GM23338 (cell line): ENCODE measurements around the gene SH3BP2.

Experiments used
- CREB1 ChIP-seq: fragments of 250-450 bp; sonication (Bioruptor Pico); IDR thresholded peaks from 2 replicates; pipeline ENCODE4 v1.5.0; 2020; ENCODE audit warnings: low read depth, mild to moderate bottlenecking, moderate library complexity
- EZH2 ChIP-seq: fragments of 200-600 bp; sonication (generic); IDR thresholded peaks from one replicate; pipeline ENCODE4 v1.8.0; 2017; ENCODE audit warnings: antibody characterized with exemption, mild to moderate bottlenecking, low read depth; ENCODE audit not compliant: unreplicated experiment
- EZH2phosphoT487 ChIP-seq: fragments of 200-600 bp; sonication (generic); IDR thresholded peaks from one replicate; pipeline ENCODE4 v1.8.1; 2018; ENCODE audit warnings: antibody characterized with exemption; ENCODE audit not compliant: unreplicated experiment
- JUNB ChIP-seq: IDR thresholded peaks from one replicate; pipeline ENCODE4 v1.6.1; 2016; ENCODE audit warnings: antibody characterized with exemption; ENCODE audit not compliant: unreplicated experiment
- NANOG ChIP-seq: IDR thresholded peaks from 2 replicates; pipeline ENCODE4 v1.6.1; 2016; ENCODE audit warnings: antibody characterized with exemption, borderline replicate concordance
- POLR2AphosphoS5 ChIP-seq: IDR thresholded peaks from 2 replicates; pipeline ENCODE4 v1.6.1; 2016; ENCODE audit warnings: antibody characterized with exemption, low read depth
- STAT1 ChIP-seq: IDR thresholded peaks from one replicate; pipeline ENCODE4 v1.6.1; 2016; ENCODE audit warnings: antibody characterized with exemption; ENCODE audit not compliant: unreplicated experiment
- ZNF331 ChIP-seq: fragments of 250-450 bp; sonication (Bioruptor Pico); IDR thresholded peaks from 2 replicates; pipeline ENCODE4 v1.5.0; 2020; ENCODE audit warnings: low read depth, mild to moderate bottlenecking, moderate library complexity
- TF ChIP-seq, protein P1 (sequence below), 2 experiments: fragments of 200-600 bp in 1 of 2; sonication (generic) in 1 of 2; conservative IDR thresholded peaks; 2 replicates each; pipeline versions ENCODE4 v1.5.1 to v1.6.1; 2016 to 2017; ENCODE audit warnings: antibody characterized with exemption in 2 of 2, low read depth in 2 of 2, mild to moderate bottlenecking in 2 of 2, moderate library complexity in 1 of 2
- TF ChIP-seq, protein P2 (sequence below): IDR thresholded peaks from one replicate; pipeline ENCODE4 v1.6.1; 2018; ENCODE audit warnings: antibody characterized with exemption; ENCODE audit not compliant: unreplicated experiment
- TF ChIP-seq, protein P3 (sequence below): fragments of 250-450 bp; sonication (Bioruptor Pico); IDR thresholded peaks from 2 replicates; pipeline ENCODE4 v1.5.0; 2020; ENCODE audit warnings: mild to moderate bottlenecking, moderate library complexity
- TF ChIP-seq, protein P4 (sequence below): IDR thresholded peaks from 2 replicates; pipeline ENCODE4 v1.6.1; 2016; ENCODE audit warnings: antibody characterized with exemption

DNA sequence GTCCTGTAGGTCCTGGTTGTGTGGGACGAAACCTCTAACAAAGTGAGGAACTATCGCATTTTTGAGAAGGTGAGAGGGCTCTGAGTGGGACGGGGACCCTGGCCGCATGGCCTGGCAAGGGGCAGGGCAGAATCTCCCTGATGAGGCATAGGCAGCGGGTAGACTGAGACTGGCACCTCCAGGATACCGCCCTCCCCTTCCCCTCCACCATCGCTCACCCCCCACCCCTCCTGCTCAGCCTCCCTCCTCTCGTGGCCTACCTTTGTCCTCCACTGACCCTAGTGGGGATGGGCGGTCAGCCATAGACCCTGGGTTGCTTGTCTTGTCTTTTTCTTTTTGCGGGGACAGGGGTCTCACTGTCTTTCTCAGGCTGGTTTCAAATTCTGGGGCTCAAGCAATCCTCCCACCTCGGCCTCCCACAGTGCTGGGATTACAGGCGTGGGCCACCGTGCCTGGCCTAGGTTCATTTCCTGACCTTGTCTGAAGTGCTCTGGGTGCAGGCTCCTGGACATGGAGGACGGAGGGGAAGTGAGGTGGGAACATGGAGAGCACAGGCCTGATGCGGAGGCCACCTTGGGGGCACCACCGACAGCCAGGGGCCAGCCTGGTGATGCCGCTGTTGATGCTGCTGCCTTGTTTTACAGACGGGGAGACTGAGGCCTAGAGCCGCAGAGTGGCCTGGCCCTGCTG, 40.2 kb downstream of the SH3BP2 start:
- no peak for TF ChIP-seq EZH2phosphoT487
- TF ChIP-seq, protein P1, sequence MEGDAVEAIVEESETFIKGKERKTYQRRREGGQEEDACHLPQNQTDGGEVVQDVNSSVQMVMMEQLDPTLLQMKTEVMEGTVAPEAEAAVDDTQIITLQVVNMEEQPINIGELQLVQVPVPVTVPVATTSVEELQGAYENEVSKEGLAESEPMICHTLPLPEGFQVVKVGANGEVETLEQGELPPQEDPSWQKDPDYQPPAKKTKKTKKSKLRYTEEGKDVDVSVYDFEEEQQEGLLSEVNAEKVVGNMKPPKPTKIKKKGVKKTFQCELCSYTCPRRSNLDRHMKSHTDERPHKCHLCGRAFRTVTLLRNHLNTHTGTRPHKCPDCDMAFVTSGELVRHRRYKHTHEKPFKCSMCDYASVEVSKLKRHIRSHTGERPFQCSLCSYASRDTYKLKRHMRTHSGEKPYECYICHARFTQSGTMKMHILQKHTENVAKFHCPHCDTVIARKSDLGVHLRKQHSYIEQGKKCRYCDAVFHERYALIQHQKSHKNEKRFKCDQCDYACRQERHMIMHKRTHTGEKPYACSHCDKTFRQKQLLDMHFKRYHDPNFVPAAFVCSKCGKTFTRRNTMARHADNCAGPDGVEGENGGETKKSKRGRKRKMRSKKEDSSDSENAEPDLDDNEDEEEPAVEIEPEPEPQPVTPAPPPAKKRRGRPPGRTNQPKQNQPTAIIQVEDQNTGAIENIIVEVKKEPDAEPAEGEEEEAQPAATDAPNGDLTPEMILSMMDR (conservative IDR thresholded peaks at IDR 0.05; ENCODE audit: low read depth in 2 of 2): no peak
- TF ChIP-seq EZH2: no peak
- TF ChIP-seq POLR2AphosphoS5: no peak
- no peak for TF ChIP-seq JUNB
- TF ChIP-seq ZNF331 (CRISPR knock-in tag): no peak
- TF ChIP-seq CREB1 (CRISPR knock-in tag): no peak
- TF ChIP-seq, protein P2, sequence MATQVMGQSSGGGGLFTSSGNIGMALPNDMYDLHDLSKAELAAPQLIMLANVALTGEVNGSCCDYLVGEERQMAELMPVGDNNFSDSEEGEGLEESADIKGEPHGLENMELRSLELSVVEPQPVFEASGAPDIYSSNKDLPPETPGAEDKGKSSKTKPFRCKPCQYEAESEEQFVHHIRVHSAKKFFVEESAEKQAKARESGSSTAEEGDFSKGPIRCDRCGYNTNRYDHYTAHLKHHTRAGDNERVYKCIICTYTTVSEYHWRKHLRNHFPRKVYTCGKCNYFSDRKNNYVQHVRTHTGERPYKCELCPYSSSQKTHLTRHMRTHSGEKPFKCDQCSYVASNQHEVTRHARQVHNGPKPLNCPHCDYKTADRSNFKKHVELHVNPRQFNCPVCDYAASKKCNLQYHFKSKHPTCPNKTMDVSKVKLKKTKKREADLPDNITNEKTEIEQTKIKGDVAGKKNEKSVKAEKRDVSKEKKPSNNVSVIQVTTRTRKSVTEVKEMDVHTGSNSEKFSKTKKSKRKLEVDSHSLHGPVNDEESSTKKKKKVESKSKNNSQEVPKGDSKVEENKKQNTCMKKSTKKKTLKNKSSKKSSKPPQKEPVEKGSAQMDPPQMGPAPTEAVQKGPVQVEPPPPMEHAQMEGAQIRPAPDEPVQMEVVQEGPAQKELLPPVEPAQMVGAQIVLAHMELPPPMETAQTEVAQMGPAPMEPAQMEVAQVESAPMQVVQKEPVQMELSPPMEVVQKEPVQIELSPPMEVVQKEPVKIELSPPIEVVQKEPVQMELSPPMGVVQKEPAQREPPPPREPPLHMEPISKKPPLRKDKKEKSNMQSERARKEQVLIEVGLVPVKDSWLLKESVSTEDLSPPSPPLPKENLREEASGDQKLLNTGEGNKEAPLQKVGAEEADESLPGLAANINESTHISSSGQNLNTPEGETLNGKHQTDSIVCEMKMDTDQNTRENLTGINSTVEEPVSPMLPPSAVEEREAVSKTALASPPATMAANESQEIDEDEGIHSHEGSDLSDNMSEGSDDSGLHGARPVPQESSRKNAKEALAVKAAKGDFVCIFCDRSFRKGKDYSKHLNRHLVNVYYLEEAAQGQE: no peak
- TF ChIP-seq NANOG: no peak
- no peak for TF ChIP-seq STAT1
- TF ChIP-seq, protein P3, sequence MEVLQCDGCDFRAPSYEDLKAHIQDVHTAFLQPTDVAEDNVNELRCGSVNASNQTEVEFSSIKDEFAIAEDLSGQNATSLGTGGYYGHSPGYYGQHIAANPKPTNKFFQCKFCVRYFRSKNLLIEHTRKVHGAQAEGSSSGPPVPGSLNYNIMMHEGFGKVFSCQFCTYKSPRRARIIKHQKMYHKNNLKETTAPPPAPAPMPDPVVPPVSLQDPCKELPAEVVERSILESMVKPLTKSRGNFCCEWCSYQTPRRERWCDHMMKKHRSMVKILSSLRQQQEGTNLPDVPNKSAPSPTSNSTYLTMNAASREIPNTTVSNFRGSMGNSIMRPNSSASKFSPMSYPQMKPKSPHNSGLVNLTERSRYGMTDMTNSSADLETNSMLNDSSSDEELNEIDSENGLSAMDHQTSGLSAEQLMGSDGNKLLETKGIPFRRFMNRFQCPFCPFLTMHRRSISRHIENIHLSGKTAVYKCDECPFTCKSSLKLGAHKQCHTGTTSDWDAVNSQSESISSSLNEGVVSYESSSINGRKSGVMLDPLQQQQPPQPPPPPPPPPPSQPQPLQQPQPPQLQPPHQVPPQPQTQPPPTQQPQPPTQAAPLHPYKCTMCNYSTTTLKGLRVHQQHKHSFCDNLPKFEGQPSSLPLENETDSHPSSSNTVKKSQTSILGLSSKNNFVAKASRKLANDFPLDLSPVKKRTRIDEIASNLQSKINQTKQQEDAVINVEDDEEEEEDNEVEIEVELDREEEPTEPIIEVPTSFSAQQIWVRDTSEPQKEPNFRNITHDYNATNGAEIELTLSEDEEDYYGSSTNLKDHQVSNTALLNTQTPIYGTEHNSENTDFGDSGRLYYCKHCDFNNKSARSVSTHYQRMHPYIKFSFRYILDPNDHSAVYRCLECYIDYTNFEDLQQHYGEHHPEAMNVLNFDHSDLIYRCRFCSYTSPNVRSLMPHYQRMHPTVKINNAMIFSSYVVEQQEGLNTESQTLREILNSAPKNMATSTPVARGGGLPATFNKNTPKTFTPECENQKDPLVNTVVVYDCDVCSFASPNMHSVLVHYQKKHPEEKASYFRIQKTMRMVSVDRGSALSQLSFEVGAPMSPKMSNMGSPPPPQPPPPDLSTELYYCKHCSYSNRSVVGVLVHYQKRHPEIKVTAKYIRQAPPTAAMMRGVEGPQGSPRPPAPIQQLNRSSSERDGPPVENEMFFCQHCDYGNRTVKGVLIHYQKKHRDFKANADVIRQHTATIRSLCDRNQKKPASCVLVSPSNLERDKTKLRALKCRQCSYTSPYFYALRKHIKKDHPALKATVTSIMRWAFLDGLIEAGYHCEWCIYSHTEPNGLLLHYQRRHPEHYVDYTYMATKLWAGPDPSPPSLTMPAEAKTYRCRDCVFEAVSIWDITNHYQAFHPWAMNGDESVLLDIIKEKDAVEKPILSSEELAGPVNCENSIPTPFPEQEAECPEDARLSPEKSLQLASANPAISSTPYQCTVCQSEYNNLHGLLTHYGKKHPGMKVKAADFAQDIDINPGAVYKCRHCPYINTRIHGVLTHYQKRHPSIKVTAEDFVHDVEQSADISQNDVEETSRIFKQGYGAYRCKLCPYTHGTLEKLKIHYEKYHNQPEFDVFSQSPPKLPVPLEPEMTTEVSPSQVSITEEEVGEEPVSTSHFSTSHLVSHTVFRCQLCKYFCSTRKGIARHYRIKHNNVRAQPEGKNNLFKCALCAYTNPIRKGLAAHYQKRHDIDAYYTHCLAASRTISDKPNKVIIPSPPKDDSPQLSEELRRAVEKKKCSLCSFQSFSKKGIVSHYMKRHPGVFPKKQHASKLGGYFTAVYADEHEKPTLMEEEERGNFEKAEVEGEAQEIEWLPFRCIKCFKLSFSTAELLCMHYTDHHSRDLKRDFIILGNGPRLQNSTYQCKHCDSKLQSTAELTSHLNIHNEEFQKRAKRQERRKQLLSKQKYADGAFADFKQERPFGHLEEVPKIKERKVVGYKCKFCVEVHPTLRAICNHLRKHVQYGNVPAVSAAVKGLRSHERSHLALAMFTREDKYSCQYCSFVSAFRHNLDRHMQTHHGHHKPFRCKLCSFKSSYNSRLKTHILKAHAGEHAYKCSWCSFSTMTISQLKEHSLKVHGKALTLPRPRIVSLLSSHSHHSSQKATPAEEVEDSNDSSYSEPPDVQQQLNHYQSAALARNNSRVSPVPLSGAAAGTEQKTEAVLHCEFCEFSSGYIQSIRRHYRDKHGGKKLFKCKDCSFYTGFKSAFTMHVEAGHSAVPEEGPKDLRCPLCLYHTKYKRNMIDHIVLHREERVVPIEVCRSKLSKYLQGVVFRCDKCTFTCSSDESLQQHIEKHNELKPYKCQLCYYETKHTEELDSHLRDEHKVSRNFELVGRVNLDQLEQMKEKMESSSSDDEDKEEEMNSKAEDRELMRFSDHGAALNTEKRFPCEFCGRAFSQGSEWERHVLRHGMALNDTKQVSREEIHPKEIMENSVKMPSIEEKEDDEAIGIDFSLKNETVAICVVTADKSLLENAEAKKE (CRISPR knock-in tag): no peak
- TF ChIP-seq, protein P4, sequence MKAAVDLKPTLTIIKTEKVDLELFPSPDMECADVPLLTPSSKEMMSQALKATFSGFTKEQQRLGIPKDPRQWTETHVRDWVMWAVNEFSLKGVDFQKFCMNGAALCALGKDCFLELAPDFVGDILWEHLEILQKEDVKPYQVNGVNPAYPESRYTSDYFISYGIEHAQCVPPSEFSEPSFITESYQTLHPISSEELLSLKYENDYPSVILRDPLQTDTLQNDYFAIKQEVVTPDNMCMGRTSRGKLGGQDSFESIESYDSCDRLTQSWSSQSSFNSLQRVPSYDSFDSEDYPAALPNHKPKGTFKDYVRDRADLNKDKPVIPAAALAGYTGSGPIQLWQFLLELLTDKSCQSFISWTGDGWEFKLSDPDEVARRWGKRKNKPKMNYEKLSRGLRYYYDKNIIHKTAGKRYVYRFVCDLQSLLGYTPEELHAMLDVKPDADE: no peak
